ENCODE measurements around the gene SEMG2. TPM values are rescaled to one million over a fixed set of nuclear protein-coding genes. Genes with fewer than 3 reads are reported as not detected.

SEMG2 gene
- total RNA-seq, 2 experiments from 2014 or later: not detected

DNA sequence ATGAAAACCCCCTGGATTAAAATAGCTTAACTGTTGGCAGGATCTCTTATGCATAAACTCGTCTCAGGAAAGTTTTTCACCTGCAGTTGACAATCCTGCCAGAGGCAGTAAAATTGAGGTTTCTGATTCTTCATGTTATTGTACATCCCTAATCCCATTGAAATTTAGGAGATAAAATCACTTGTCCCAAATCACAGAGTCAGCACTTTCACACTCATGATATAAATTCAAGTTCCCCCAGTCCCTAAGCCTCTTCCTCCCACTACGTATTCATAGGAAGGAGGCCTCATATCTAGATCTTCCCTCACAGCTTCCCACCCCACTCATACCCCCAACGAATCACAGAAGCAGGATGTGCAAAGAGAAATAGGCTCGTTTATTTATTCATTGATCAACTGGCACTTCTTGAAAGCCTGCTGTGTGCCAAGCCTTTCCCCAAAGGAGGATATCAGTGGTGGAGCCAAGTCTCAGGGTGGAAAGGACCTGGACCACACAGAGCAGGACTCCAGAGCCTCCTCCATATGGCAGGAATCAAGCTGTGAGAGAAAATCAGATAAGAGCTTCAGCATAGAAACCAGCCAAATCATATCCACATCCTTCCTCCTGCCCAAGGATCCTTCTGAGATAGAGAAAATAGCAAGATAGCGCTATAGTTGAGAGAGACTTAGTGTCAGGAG is 30.8 kb downstream of the SEMG2 start:
- H3K27ac Mint-ChIP-seq: no peak overlapping the region
- intact Hi-C loops (cut with DNase I, micrococcal nuclease): no loop called here

DNA sequence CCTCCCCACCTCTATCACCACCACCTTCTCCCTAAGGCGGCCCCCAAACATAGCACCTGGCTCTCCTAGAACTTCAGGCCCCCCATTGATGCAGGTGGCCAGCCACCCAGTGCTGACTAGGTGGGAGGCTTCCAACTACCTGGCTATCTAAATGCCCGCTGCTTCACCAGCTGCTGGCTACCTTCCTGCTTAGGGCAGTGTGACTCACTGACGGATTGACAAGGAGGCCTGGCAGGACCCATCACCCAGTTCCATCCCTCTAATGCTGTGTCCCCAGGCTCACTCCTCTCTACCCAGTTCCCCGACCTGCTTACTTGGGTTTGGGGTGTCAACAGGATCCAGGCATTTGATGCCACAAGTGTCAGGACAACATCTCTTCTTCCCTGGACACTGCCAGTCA is 32.1 kb downstream of the SEMG2 start:
- DNase-seq: no peak
- peaks cover 53% of the 10 kb centered on the region for H3K27me3 Mint-ChIP-seq
- intact Hi-C loops (cut with DNase I, micrococcal nuclease): no loop called here
- no peaks in the 10 kb centered on the region for H3K36me3 Mint-ChIP-seq (ENCODE audit: low read depth)
- H3K27ac Mint-ChIP-seq: no peak overlapping the region
- no peak overlapping the region for H3K4me3 Mint-ChIP-seq
- no peak for ATAC-seq (ENCODE audit: poor library complexity)
- Histone ChIP-seq H3K27me3 (ENCODE audit: control insufficient read depth in 1 of 2, insufficient read depth in 2 of 2, low read length in 2 of 2) (peaks cover 8 to 42% of the 10 kb centered on the region in 2 experiments), H3K4me1 (ENCODE audit: insufficient read depth, low read length) (no peaks in the 10 kb centered on the region), H3K4me3 (ENCODE audit: low read length) (no peak overlapping the region), H3K36me3 (ENCODE audit: insufficient read depth, low read length) (no peaks in the 10 kb centered on the region), H3K9me3 (ENCODE audit: control insufficient read depth in 1 of 2, insufficient read depth in 1 of 2, low read length in 2 of 2) (no peaks in the 10 kb centered on the region), H3K27ac (ENCODE audit: low read depth in 1 of 2, low read length in 2 of 2) (no peak overlapping the region)
- no peaks in the 10 kb centered on the region for H3K9me3 Mint-ChIP-seq
- ChIA-PET CTCF (no interaction called here), POLR2A (no interaction called here)
- H3K4me1 Mint-ChIP-seq (ENCODE audit: low read depth): no peaks in the 10 kb centered on the region
- TF ChIP-seq, protein P1, sequence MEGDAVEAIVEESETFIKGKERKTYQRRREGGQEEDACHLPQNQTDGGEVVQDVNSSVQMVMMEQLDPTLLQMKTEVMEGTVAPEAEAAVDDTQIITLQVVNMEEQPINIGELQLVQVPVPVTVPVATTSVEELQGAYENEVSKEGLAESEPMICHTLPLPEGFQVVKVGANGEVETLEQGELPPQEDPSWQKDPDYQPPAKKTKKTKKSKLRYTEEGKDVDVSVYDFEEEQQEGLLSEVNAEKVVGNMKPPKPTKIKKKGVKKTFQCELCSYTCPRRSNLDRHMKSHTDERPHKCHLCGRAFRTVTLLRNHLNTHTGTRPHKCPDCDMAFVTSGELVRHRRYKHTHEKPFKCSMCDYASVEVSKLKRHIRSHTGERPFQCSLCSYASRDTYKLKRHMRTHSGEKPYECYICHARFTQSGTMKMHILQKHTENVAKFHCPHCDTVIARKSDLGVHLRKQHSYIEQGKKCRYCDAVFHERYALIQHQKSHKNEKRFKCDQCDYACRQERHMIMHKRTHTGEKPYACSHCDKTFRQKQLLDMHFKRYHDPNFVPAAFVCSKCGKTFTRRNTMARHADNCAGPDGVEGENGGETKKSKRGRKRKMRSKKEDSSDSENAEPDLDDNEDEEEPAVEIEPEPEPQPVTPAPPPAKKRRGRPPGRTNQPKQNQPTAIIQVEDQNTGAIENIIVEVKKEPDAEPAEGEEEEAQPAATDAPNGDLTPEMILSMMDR (IDR thresholded peaks at IDR 0.05): no peak

More for the DNA sequence above, 30.8 kb downstream of the SEMG2 start:
- Mint-ChIP-seq H3K27me3 (peaks cover 60% of the 10 kb centered on the region), H3K9me3 (no peaks in the 10 kb centered on the region), H3K36me3 (ENCODE audit: low read depth) (no peaks in the 10 kb centered on the region), H3K4me1 (ENCODE audit: low read depth) (no peaks in the 10 kb centered on the region), H3K4me3 (no peak overlapping the region)
- Histone ChIP-seq H3K27me3 (ENCODE audit: control insufficient read depth in 1 of 2, insufficient read depth in 2 of 2, low read length in 2 of 2) (peaks cover 8 to 42% of the 10 kb centered on the region in 2 experiments), H3K4me3 (ENCODE audit: low read length) (no peak overlapping the region), H3K4me1 (ENCODE audit: insufficient read depth, low read length) (no peaks in the 10 kb centered on the region), H3K9me3 (ENCODE audit: control insufficient read depth in 1 of 2, insufficient read depth in 1 of 2, low read length in 2 of 2) (no peaks in the 10 kb centered on the region), H3K36me3 (ENCODE audit: insufficient read depth, low read length) (no peaks in the 10 kb centered on the region), H3K27ac (ENCODE audit: low read depth in 1 of 2, low read length in 2 of 2) (no peak overlapping the region)
- DNase-seq: no peak
- TF ChIP-seq, protein P1 (IDR thresholded peaks at IDR 0.05): no peak
- POLR2A ChIA-PET: interaction anchor here (0.7 kb wide), 1 partner anchor 258 kb away, joined by 3 read pairs; no protein-coding TSS in a partner anchor
- CTCF ChIA-PET: no interaction called here
- no peak for ATAC-seq (ENCODE audit: poor library complexity)

DNA sequence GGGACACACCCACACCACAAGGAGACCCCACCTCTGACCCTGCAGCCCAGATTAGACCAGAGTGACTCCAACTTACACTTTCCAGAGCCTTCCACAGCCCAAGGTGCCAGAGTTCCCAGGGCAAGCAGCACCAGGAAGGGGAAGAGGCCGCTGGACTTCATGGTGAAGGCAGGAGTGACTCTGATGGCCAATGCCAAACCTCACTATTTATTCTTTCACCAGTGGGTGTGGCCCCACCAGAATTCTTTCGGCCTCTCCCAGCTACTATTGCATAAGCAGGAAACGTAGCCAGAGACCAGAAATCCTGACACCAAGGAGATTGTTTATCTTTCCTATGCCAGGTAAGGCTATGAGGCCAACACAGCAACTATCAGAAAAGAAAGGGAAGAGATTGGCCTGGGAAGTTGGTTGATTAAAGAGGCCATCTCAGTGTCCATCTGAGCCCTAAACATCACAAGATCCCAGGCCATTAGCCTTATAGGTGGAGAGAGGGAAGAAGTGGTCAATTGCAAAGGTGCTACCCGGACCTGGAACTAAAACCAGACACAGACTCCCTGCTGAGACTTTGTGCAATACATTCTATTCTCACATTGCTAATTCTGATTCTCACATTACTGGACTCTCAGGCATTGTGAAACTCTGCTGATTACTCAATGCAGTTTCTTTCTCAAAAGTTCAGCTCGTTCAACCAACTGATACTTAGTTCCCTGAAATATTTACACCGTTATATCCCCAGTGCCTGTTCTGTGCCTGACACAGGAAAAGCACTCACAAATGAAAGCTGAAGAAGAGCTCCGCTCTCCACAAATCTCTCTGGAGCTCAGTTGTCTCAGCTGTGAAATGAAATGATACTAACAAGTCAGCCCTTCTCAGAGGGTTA is 33.5 kb downstream of the SEMG2 start, which contains the start of gene SLPI:
SLPI (minus strand) TSS at position 182 of the 880 bp plus-strand sequence; CDS start at position 161, 21 bp downstream.
- Mint-ChIP-seq H3K4me1 (ENCODE audit: low read depth) (no peaks in the 10 kb centered on the region), H3K27ac (no peak within 1 kb of the TSS), H3K27me3 (peaks cover 49% of the 10 kb centered on the region), H3K9me3 (no peaks in the 10 kb centered on the region), H3K36me3 (ENCODE audit: low read depth) (no peaks in the 10 kb centered on the region), H3K4me3 (no peak within 1 kb of the TSS)
- ATAC-seq (ENCODE audit: poor library complexity): no peak
- ChIA-PET POLR2A (no interaction called here), CTCF (no interaction called here)
- peak in 3 of 14 experiments; percentile 3 to 30 (median 26) for DNase-seq
- H3K9me3 ChIP-seq (ENCODE audit: control insufficient read depth in 1 of 2, insufficient read depth in 1 of 2, low read length in 2 of 2): no peaks in the 10 kb centered on the region
- no peaks in the 10 kb centered on the region for H3K4me1 ChIP-seq (ENCODE audit: insufficient read depth, low read length)
- peaks cover 16 to 42% of the 10 kb centered on the region in 2 experiments for H3K27me3 ChIP-seq (ENCODE audit: control insufficient read depth in 1 of 2, insufficient read depth in 2 of 2, low read length in 2 of 2)
- H3K27ac ChIP-seq (ENCODE audit: low read depth in 1 of 2, low read length in 2 of 2): no peak within 1 kb of the TSS
- no peaks in the 10 kb centered on the region for H3K36me3 ChIP-seq (ENCODE audit: insufficient read depth, low read length)
- TF ChIP-seq, protein P1 (IDR thresholded peaks at IDR 0.05): no peak
- no peak within 1 kb of the TSS for H3K4me3 ChIP-seq (ENCODE audit: low read length)
- intact Hi-C loops (cut with DNase I, micrococcal nuclease): no loop called here

Measured in CD4-positive, alpha-beta T cell (primary cell).